ENCODE measurements around the gene SLC12A3. TPM values are rescaled to one million over a fixed set of nuclear protein-coding genes. Genes with fewer than 3 reads are reported as not detected.
"Not testable (repeated sequence)": the region's sequence is repeated elsewhere in the genome, so short reads cannot be mapped to it uniquely, and the experiment has no call there.

SLC12A3 gene
- total RNA-seq, 1 donor from 2014 or later: not detected

DNA sequence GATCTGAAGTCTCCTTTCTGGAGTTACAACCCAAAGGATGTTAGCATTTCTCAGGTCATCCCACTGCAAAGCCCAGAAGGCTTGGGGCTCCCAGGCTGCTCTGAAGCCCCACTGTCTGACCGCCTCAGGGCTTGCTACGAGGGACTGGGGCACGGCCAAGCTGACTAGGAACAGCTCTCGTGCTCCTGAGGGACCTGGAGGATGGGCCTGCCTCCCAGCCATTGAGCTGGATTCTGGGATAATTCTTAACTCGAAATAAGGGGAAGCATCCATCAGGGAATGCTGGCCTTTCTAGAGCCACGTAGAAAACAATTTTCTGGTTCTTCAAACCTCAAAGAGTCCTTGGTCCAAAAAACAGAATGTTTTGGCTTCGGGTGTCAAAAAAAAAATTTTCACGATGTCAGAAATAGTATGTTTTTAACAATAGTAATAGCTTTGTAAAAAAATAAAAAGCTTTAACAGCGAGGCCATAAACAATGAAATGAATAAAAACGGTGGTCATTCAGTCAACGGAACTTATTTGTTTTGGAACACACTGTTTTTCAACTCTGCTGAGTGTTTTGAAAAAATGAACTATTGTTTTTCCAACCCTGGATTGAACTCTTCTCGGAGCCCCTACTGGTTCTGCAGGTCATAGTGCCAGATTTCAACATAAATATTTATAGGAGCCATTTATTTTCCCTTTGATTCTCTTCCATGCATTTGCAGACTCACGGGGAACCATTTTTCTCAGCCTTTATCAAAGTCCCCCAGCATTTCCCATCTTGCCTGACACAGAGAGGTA, 50.5 kb downstream of the SLC12A3 start:
- no peak for DNase-seq (ENCODE audit: extremely low read depth, low read depth, low spot score)

DNA sequence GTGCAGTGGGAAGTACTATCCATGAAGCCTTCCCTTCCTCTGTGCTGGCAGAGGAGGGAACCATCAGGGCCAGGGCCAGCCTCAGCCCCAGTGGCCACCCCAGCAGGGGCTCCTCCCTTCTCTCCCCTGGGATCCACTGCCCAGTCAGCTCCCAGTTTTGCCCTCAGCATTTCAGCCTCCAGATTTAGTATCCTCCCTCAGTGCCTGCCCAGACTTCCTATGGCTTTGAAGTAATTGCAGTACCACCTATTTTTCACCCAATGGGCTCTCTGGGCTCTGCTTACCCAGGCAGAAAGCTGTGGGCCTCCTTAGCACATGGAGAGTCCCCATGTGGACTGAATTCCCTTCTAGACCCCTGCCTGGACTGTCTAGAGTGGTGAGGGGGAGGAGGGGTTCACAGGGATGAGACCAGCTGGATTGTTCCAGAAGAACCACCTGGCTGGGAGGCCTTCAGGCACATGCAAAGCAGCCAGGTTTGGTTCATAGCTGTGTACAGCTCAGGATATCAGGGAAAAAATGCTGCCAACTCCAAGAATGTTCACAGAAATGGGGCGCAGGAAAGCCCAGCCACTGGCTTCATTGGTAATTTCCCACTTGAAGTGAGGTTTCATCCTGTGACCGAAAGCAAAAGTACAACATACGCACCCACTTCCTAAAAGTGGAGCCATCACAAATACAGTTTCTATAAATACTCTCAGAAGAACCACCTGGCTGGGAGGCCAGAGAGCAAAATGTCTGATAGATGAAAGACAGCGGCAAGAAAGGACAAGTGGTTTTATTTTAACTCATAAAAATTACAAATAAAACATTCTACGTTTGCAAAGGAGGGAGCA, 51.8 kb downstream of the SLC12A3 start:
- DNase-seq (ENCODE audit: extremely low read depth, low read depth, low spot score): no peak

DNA sequence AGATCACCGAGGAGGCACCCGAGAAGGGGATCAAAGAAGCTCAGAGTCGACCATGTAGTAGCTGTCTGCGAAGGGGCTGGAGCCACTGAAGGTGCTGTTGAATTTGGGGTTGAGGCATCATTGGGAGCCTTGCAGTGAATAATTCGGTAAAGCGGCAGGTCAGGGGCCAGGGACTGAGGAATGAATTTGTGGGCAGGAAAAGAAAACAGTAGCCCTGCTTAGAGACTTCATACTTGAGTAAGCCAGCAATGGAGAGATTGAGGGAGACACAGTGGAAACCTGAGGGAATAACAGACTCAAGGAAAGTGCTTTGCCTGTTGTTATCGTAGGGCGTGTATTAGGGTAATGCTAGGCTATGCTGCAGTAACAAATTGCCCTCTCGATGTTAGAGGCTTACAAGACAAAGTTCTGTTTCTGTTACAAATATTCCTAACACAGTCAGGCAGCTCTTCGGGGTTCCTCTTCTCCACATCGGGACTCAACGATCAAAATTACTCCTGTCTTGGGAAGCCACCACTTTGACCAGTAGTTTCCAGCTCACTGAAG, 53.5 kb downstream of the SLC12A3 start:
- DNase-seq (ENCODE audit: extremely low read depth, low read depth, low spot score): no peak

DNA sequence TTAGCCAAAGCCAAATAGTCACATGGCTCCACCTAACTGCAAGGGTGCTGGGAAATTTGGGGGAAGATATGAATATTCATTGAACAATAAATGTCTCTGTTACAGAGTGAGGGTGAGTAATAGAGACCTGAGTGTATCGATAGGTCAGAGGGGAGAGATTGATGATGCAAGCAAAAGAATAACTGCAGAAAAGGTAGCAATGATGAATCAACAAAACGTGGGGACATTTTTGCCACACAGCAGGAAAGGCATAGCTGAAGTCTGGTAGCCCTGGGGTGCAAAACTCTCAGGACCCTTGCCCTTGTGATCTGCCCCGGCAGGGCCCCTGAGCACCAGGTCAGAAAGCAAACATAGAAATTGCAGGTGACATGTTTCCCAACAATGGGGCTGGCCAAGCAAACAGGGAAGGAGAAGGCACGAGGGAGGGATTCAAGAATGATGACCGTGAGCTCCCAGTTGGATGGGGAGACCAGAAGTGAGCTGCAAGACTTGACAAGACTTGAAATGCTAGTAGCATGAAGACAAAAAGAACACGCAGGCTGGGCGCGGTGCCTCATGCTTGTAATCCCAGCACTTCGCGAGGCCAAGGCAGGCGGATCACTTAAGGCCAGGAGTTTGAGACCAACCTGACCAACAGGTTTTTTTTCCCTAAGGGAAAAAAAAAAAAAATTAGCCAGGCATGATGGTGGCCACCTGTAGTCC, 54.2 kb downstream of the SLC12A3 start:
- DNase-seq (ENCODE audit: extremely low read depth, low read depth, low spot score): no peak

DNA sequence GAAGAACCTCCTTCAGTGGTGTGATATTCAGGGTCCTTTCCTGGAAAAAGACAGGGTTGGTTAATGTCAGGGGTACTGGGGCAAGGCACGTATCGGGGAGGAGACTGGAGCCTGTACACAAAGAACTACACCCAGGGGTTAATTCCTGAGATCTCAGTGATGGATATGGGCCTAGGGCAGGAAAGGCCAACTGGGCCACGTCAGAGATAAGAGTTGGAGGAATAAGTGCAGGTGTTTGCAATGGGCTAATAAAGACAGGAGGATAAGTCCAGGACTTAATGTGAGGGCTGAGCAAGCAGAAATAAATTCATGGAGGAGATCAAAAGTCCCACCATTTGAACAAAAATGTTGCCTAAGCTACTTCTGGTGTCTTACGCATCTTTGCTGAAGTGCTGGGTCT, 56.6 kb downstream of the SLC12A3 start:
- no peak for DNase-seq (ENCODE audit: extremely low read depth, low read depth, low spot score)

DNA sequence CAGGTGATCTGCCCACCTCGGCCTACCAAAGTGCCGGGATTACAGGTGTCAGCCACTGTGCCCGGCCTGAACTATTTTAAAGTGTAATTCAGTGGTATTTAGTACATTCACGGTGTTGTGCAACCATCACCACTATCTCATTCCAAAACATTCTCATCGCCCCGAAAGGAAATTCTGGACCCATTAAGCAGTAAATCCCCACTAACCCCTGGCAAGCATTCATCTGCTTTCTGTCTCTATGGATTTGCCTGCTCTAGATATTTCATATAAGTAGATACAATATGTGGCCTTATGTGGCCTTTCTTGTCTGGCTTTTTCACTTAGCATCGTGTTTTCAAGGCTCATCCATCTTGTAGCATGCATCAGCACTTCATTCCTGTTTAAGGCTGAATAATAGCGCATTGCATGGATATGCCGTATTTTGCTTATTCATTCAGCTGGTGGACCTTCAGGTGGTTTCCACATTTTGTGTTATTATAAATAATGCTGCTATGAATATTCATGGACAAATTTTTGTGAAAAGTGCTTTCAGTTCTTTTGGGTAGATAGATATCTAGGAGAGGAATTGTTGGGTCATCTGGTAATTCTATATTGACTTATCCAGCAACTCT, 58.6 kb downstream of the SLC12A3 start:
- DNase-seq (ENCODE audit: extremely low read depth, low read depth, low spot score): no peak

DNA sequence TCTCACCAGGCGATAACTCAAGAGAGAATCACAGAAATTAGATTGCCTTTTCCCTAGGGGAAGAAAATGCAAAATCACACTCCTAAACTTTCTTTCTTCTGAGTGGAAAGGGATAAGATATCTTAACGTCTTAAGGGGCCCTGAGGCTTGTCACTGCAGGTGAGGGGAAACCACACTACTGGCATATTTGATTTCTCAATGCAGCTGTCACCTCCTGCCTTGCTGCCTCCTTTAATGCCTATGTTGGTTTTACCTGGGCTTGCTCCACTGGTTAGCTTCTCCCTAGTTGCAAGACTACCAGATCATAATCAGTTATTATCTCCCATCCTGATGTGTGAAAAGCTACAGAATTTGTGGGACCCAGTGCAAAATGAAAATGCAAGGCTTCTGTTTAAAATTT, 62.5 kb downstream of the SLC12A3 start:
- DNase-seq (ENCODE audit: extremely low read depth, low read depth, low spot score): no peak

DNA sequence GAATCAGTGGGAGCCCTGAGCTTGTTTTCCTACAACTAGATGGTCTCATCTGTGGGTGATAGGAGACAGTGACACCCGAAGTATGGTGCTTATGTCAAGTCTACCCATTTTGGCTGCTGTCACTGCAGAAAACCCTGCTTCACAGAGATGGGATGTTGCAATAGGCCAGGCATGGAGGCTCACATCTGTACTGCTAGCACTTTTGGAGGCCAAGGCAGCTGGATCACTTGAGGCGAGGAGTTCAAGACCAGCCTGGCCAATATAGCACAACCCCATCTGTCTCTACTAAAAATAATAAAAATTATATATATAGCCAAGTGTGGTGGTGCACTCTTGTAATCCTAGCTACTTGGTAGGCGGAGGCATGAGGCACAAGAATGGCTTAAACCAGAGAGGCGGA, 64.6 kb downstream of the SLC12A3 start:
- DNase-seq (ENCODE audit: extremely low read depth, low read depth, low spot score): no peak

DNA sequence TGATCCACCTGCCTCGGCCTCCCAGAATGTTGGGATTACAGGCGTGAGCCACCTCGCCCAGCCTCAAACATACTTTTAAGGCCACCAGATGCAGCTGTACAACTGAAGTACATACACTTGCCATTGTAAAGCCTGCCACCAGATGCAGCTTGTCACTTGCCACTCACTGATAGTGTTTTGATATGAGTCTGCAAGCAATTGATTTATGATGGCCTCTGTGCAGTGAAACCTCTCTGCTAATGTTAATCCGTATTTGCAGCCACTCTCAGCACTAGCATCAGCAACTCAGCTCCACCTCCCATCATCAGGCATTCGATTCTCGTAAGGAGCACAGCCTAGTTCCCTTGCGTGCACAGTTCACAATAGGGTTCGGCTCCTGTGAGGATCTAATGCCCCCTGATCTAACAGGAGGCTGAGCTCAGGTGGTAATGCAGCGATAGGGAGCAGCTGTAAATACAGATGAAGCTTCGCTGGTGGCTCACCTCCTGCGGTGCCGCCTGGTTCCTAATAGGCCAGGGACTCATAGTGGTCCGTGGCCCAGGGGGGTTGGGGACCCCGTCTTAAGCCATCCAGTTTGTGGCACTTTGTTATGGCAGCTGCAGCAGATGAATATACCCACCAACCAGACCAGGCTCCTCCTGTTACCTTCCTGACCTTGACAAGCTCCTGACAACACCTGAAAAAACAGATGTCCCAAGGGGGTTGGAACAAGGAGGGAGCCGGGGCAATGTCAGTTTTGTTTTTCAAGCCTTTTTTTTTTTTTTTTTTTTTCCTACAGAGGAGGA, 65.7 kb downstream of the SLC12A3 start:
- DNase-seq (ENCODE audit: extremely low read depth, low read depth, low spot score): no peak

DNA sequence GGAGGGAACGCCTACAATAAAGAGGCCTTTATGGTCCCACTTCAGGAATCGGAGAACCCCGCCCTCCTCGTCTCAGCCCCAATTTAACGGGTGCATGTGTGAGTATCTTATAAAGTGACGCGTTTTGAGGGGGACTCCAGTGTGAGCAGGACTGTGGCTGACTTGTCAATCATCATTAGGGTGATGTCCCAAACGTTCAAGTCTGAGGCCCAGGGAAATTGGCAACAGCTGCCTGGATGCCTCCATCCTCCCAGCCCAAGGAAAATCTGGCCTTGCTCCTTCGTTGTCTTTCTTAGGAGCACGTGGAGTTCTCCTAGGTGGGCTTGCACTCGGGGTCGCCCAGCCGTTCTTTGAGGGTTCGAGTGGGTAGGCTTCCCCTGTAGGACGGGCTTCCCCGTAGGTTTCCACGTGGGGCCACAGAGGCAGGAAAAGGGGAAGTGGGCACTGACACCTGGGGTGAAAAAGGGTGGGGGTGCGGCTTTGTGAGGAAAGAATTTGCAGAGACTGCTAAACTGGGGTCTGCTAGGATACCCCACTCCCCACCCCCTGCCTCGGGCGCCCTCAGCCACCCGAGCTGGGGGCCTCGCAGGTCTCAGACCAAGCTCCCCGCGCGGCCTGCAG, 66.4 kb downstream of the SLC12A3 start:
- no peak for DNase-seq (ENCODE audit: extremely low read depth, low read depth, low spot score)

DNA sequence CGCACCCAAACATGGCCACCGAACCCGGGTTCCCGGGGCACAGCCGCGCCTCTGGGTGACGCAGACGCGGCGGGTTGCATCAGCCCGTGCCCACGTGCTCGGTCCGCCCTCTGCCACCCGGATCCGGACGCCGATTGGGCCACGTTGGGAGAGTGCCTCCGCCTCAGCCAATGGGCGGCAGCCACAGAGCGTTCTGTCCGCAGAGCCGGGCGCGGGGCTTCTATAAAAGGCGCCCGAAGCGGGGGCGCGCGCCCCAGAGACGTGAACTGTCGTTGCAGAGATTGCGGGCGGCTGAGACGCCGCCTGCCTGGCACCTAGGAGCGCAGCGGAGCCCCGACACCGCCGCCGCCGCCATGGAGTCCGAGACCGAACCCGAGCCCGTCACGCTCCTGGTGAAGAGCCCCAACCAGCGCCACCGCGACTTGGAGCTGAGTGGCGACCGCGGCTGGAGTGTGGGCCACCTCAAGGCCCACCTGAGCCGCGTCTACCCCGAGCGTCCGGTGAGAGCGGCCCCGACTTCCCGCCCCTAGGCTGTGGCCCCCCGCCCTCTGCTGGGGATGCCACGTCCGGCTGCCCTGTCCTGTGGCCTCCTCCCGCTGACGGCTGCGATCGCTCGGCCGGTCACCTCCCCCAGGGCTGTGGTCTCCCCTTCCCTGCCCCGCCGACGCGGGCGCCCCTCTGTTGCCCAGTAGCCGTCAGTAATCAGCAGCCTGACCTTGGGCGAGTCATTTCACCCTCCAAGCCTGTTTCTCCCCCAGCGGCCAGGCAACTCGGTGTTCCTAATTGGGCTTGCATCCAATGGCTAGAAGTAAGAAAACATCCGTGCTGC, 67.1 kb downstream of the SLC12A3 start, which contains the start of gene HERPUD1:
Gene HERPUD1 (plus strand): TSS at position 251 of the 829 bp plus-strand sequence. CDS start 103 bp downstream, at position 354.
- peak; percentile 75 for DNase-seq (ENCODE audit: extremely low read depth, low read depth, low spot score)

DNA sequence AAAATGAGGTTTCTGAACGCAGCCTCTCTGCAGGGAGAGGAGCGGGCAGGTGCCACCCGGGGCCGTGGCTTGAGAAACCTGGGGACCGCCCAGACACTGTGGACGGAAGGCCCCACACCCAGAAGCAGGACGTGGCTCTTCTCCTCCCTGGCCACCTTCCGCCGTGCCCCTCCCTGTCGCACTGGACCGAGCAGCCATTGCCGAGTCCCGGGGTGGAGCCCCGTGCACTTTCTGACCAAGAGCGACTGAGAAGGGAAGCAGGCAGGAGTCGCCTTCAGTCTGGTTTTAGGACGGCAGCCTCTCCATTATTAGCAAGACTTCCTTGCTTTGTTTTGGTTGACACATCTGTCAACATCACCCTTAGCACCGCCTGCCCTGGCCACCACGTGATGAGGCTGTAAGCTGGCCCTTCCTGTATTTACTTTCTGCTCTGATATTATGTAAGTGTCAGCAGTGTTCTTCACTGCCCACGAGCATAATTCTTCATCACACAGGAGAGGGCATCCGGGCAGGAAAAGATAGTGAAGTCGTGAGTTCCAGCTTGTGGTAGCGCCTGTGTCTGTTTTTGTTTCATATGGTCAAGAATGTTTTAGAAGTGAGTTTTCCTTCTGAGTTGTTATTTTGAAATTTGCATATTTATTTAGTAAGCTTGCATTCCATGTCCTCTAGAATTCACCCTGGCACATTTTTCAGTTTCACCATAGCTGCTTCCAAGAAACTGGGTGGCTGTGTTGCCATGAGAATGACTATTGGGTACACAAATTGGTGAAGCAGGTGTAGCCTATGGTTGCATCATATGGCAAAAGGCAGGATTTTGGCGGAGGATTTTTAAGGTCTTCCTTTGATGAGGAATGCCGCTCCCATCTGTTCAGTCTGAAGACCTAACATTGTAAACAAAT, 68.0 kb downstream of the SLC12A3 start:
- peak; percentile 44 for DNase-seq (ENCODE audit: extremely low read depth, low read depth, low spot score)

DNA sequence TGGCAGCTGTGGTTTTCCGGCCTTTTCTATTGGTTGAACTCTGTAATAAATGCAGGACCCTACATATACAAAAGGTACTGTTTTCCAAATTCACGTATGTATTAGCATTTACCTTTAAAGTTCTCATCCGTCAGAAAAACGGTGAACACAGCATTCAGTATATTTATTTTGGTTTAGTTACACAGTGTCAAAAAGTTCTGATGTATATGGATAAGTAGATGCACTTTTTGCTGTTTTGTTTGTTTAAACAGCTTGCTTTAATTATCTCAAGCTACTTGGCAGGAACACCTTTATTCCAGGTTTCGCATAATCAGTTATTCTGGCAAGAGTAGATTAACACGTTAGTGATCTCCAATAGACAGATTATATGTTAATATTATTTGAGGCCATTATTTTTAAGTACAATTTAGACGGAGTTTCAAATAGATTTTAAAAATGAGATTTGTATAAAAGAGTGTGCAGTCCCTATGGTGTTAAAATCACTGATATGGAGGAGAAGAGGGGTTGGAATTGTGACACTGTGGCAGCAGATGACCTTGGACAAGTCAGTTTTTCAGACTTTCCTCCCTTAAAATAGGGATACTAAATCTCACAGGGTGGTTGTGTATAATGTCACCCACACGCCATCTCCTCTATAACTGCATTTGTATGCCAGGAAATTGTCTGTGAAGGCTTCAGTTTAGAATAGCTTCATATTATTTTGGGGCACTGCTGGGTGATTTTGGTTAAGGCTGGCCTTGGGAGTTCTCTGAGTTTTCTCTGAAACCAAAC, 69.0 kb downstream of the SLC12A3 start:
- no peak for DNase-seq (ENCODE audit: extremely low read depth, low read depth, low spot score)

DNA sequence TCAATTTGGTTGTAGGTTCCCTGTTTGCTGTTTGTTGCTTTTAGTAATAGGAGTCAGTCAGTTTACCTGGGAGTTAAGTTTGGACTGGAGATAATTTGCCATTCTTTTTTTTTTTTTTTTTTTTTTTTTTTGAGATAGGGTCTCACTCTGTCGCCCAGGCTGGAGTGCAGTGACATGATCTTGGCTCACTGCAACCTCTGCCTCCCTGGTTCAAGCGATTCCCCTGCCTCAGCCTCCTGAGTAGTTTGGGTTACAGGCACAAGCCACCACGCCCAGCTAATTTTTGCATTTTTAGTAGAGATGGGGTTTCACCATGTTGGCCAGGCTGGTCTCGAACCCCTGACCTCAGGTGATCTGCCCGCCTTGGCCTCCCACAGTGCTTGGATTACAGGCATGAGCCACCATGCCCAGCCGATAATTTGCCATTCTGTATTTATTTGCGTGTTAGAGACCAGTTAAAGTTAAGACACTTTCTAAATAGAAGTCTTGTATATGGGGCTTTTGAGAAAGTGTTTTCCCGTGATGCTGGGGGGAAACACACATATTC, 69.7 kb downstream of the SLC12A3 start:
- not testable (repeated sequence) for DNase-seq (ENCODE audit: extremely low read depth, low read depth, low spot score)

DNA sequence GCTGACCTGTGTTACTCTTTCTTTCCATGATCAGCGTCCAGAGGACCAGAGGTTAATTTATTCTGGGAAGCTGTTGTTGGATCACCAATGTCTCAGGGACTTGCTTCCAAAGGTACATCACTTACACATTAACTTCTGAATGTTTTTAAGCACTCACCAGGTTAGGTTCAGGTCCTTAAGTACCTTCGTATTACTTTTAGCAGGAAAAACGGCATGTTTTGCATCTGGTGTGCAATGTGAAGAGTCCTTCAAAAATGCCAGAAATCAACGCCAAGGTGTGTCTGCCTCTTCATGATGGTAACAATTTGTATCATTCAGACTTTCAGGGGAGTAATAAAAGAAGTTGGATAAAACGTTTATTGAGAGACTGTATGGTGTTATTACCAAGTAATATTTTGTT, 70.2 kb downstream of the SLC12A3 start:
- DNase-seq (ENCODE audit: extremely low read depth, low read depth, low spot score): no peak

DNA sequence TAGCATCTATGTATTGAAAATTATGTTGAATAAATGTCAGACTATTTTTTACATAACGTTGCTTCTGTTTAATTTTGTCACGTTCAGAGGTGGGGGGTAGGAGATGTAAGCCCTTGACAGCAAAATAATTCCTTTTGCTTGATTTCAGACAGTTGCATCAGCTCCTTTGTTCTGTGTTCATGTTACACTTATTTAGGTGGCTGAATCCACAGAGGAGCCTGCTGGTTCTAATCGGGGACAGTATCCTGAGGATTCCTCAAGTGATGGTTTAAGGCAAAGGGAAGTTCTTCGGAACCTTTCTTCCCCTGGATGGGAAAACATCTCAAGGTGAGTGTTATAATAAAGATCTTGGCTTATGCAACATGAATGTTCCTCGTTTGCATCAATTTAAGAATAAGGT, 71.5 kb downstream of the SLC12A3 start:
- DNase-seq (ENCODE audit: extremely low read depth, low read depth, low spot score): no peak
